Neuronal stem cell (in vitro differentiated cells): ENCODE data around the gene DEDD. TPM values are rescaled to one million over a fixed set of nuclear protein-coding genes. Genes with fewer than 3 reads are reported as not detected.

Experiments used
- DNase-seq: peaks from one replicate; pipeline ENCODE4 v3.0.0-alpha.2; 2013; ENCODE audit warnings: low spot score
- H2AFZ ChIP-seq: one replicate; pipeline ENCODE4 v1.6.1; 2013; ENCODE audit warnings: mild to moderate bottlenecking, low read length, inconsistent platforms
- H2AK5ac ChIP-seq: 2 replicates; pipeline ENCODE4 v1.6.1; 2013; ENCODE audit warnings: low read depth, mild to moderate bottlenecking, inconsistent platforms, low read length, moderate library complexity, mixed read lengths
- H2BK120ac ChIP-seq: 2 replicates; pipeline ENCODE4 v1.6.1; 2013; ENCODE audit warnings: low read depth, mild to moderate bottlenecking, inconsistent platforms, low read length, moderate library complexity, mixed read lengths
- H2BK12ac ChIP-seq: one replicate; pipeline ENCODE4 v1.6.1; 2013; ENCODE audit warnings: low read length, inconsistent platforms
- H2BK15ac ChIP-seq: 2 replicates; pipeline ENCODE4 v1.6.1; 2013; ENCODE audit warnings: mild to moderate bottlenecking, low read length, inconsistent platforms, mixed read lengths
- H2BK5ac ChIP-seq: one replicate; pipeline ENCODE4 v1.6.1; 2013; ENCODE audit warnings: inconsistent platforms, mild to moderate bottlenecking, low read length, moderate library complexity
- H3K14ac ChIP-seq: one replicate; pipeline ENCODE4 v1.6.1; 2013; ENCODE audit warnings: low read length, inconsistent platforms
- H3K18ac ChIP-seq: 2 replicates; pipeline ENCODE4 v1.6.1; 2013; ENCODE audit warnings: low read length, inconsistent platforms
- H3K23ac ChIP-seq: 2 replicates; pipeline ENCODE4 v1.6.1; 2013; ENCODE audit warnings: low read depth, mild to moderate bottlenecking, mixed read lengths, low read length, inconsistent platforms; ENCODE audit not compliant: poor library complexity
- H3K27ac ChIP-seq: replicated peaks from 3 replicates; pipeline ENCODE4 v1.5.1; 2013; ENCODE audit warnings: low read length, inconsistent platforms
- H3K27me3 ChIP-seq, 3 experiments: 2 replicates each; pipeline ENCODE4 v1.6.1; 2013; ENCODE audit warnings: low read length in 3 of 3, mild to moderate bottlenecking in 2 of 3, inconsistent platforms in 1 of 3, low read depth in 1 of 3, mixed read lengths in 1 of 3, moderate library complexity in 1 of 3; ENCODE audit not compliant: control insufficient read depth in 3 of 3, insufficient read depth in 3 of 3
- H3K36me3 ChIP-seq, 2 donors: replicated peaks in 1 of 2; 2 replicates each; pipeline ENCODE4 v1.6.1; 2013; ENCODE audit warnings: low read length in 2 of 2; ENCODE audit not compliant: control insufficient read depth in 2 of 2, insufficient read depth in 2 of 2
- H3K4ac ChIP-seq: 2 replicates; pipeline ENCODE4 v1.6.1; 2013; ENCODE audit warnings: inconsistent platforms, mild to moderate bottlenecking, low read length, moderate library complexity
- H3K4me1 ChIP-seq, 2 donors: 1 replicate in 1 of 2; 2 replicates in 1 of 2; pipeline ENCODE4 v1.6.1; 2013; ENCODE audit warnings: low read length in 2 of 2, low read depth in 1 of 2; ENCODE audit not compliant: control insufficient read depth in 2 of 2, insufficient read depth in 1 of 2
- H3K4me2 ChIP-seq: one replicate; pipeline ENCODE4 v1.6.1; 2013; ENCODE audit warnings: mild to moderate bottlenecking, low read length, inconsistent platforms; ENCODE audit not compliant: insufficient read depth, poor library complexity, severe bottlenecking
- H3K4me3 ChIP-seq, 2 donors: 2 replicates each; pipeline ENCODE4 v1.5.1; 2013; ENCODE audit warnings: low read length in 2 of 2, mild to moderate bottlenecking in 2 of 2, inconsistent platforms in 1 of 2, moderate library complexity in 1 of 2
- H3K79me1 ChIP-seq: one replicate; pipeline ENCODE4 v1.6.1; 2013; ENCODE audit warnings: low read depth, mild to moderate bottlenecking, inconsistent platforms, low read length, moderate library complexity
- H3K9ac ChIP-seq: one replicate; pipeline ENCODE4 v1.6.1; 2013; ENCODE audit warnings: mild to moderate bottlenecking, low read depth, low read length, inconsistent platforms; ENCODE audit not compliant: poor library complexity
- H3K9me3 ChIP-seq, 2 donors: replicated peaks in 1 of 2; 2 replicates each; pipeline versions ENCODE3 to v1.6.1; 2013; ENCODE audit warnings: low read length in 2 of 2, mild to moderate bottlenecking in 2 of 2, inconsistent platforms in 1 of 2, low read depth in 1 of 2, mixed read lengths in 1 of 2, moderate library complexity in 1 of 2; ENCODE audit not compliant: control insufficient read depth in 2 of 2, insufficient read depth in 1 of 2
- H4K8ac ChIP-seq: one replicate; pipeline ENCODE4 v1.6.1; 2013; ENCODE audit warnings: low read depth, mild to moderate bottlenecking, inconsistent platforms, low read length, moderate library complexity
- H4K91ac ChIP-seq: one replicate; pipeline ENCODE4 v1.6.1; 2013; ENCODE audit warnings: low read length, low read depth, mild to moderate bottlenecking, inconsistent platforms; ENCODE audit not compliant: poor library complexity
- WGBS, 2 donors: extraction: QIAGEN DNeasy Blood & Tissue Kit; methylation state at CpG; one replicate each; pipeline ENCODE4 v1.1.7; 2013; ENCODE audit warnings: missing lambda C conversion rate in 2 of 2, mixed read lengths in 1 of 2; ENCODE audit not compliant: insufficient read length in 2 of 2, insufficient replicate concordance in 1 of 2; ENCODE audit errors: extremely low coverage in 2 of 2; 5-methylcytosine and 5-hydroxymethylcytosine counted together
- small RNA-seq: library from polyadenylated mRNA; stranded (forward); fragments of <200 nt; extraction: miRNeasy Mini kit (QIAGEN cat#:217004); gene quantifications from one replicate; pipeline ENCODE3, GENCODE V24; 2013; ENCODE audit not compliant: insufficient read depth

Gene DEDD

GRCh38 chr1:161071886-161072371, 60.5 kb downstream of the DEDD start:
- Histone ChIP-seq H3K27me3 (peaks cover 0 to 20% (median 0%) of the 10 kb centered on the region in 3 experiments), H3K4ac (no peak overlapping the region), H3K14ac (no peak overlapping the region), H2BK120ac (no peak overlapping the region), H2BK15ac (no peak overlapping the region), H3K79me1 (no peaks in the 10 kb centered on the region), H2BK12ac (no peak overlapping the region), H3K4me3 (peak overlapping the region in 1 of 2 donors; percentile 31), H3K9ac (no peak overlapping the region), H2AFZ (peak overlapping the region; percentile 18), H3K4me2 (no peak overlapping the region), H3K18ac (no peak overlapping the region), H2BK5ac (no peak overlapping the region), H3K4me1 (peaks cover 4 to 18% of the 10 kb centered on the region in 2 donors), H4K91ac (no peak overlapping the region), H3K23ac (no peak overlapping the region), H2AK5ac (no peak overlapping the region), H4K8ac (no peak overlapping the region), H3K36me3 (no peaks in the 10 kb centered on the region), H3K9me3 (peaks cover 0 to 5% of the 10 kb centered on the region in 2 donors), H3K27ac (no peak overlapping the region)
- WGBS, 2 donors, result no CpG with 5 or more reads among the region's 9 CpGs
- DNase-seq, result no peak

Small RNA genes within 50 kb of the gene (small RNA-seq; reads per million reads assigned to genes)
- gene RF01225, result not detected
